Esophagus squamous epithelium (tissue), 4 donors: ENCODE data around the gene CLIP4.

Source experiments
- CTCF ChIP-seq, 6 experiments: fragments of 450-650 bp in 4 of 6; fragments of 200-600 bp in 2 of 6; sonication (generic) in 2 of 6; IDR thresholded peaks; one replicate each; pipeline ENCODE4 v1.5.1; 2016 to 2019; ENCODE audit warnings: antibody characterized with exemption in 6 of 6, mild to moderate bottlenecking in 4 of 6, moderate library complexity in 4 of 6
- POLR2A ChIP-seq, 4 donors: fragments of 450-650 bp; IDR thresholded peaks; one replicate each; pipeline ENCODE4 v1.6.1; 2017; ENCODE audit warnings: antibody characterized with exemption in 4 of 4, mild to moderate bottlenecking in 4 of 4, moderate library complexity in 3 of 4

- TF ChIP-seq CTCF (IDR thresholded peaks at IDR 0.05) (no peak), POLR2A (IDR thresholded peaks at IDR 0.05) (no peak)
These were observed 5.6 kb downstream of the CLIP4 start for GRCh38 chr2:29120846-29121245.
